GM12892 (cell line): ENCODE data around the gene RNF225.

ENCODE experiments used
- DNase-seq: peaks from one replicate; pipeline ENCODE4 v3.0.0; 2011; ENCODE audit not compliant: insufficient read length
- FAIRE-seq: peaks from 2 replicates; lab custom pipeline; 2011; peaks lifted over from hg19 to GRCh38; lab: Jason Lieb, UNC
- POLR2A ChIP-seq: IDR thresholded peaks from 2 replicates; pipeline ENCODE4 v1.6.1; 2011; ENCODE audit warnings: low read depth, low read length, control low read depth
- POLR2AphosphoS5 ChIP-seq: IDR thresholded peaks from 2 replicates; pipeline ENCODE4 v1.6.1; 2011; ENCODE audit warnings: low read depth, low read length, control low read depth
- TAF1 ChIP-seq: IDR thresholded peaks from 2 replicates; pipeline ENCODE4 v1.6.1; 2011; ENCODE audit warnings: low read depth, mild to moderate bottlenecking, control low read depth, low read length, borderline replicate concordance

RNF225 gene

GRCh38 chr19:58406818-58407657, 11.6 kb downstream of the RNF225 start:
- FAIRE-seq (no peak), DNase-seq (no peak)
- TF ChIP-seq TAF1 = no peak
- TF ChIP-seq POLR2A = no peak
- no peak for TF ChIP-seq POLR2AphosphoS5

- no peak for FAIRE-seq
- TF ChIP-seq POLR2AphosphoS5 (no peak), TAF1 (no peak), POLR2A (no peak)
- DNase-seq = no peak
Measured at GRCh38 chr19:58407658-58408151, 12.2 kb downstream of the RNF225 start.

GRCh38 chr19:58408152-58409009, 12.9 kb downstream of the RNF225 start, which contains the start of gene ZNF584:
TSS of gene ZNF584 (plus strand) at chr19:58408649. CDS start at chr19:58409148, 499 bp downstream.
- FAIRE-seq (peak; percentile 93), DNase-seq (peak; percentile 95)
- TF ChIP-seq TAF1 = peak; percentile 58; the same call in 1 of the 2 replicates
- TF ChIP-seq POLR2A = peak; percentile 91
- peak; percentile 83 for TF ChIP-seq POLR2AphosphoS5

GRCh38 chr19:58409010-58409790, 13.7 kb downstream of the RNF225 start:
- FAIRE-seq = no peak
- DNase-seq = no peak
- TF ChIP-seq TAF1 = no peak
- no peak for TF ChIP-seq POLR2A
- TF ChIP-seq POLR2AphosphoS5 = no peak

- TF ChIP-seq POLR2AphosphoS5 = no peak
- TF ChIP-seq POLR2A = no peak
- no peak for TF ChIP-seq TAF1
- DNase-seq = no peak
- no peak for FAIRE-seq
Measured at GRCh38 chr19:58416604-58417003, 21.1 kb downstream of the RNF225 start.

GRCh38 chr19:58417071-58417470, 21.6 kb downstream of the RNF225 start:
- no peak for FAIRE-seq

GRCh38 chr19:58428617-58429016, 33.2 kb downstream of the RNF225 start:
- TF ChIP-seq POLR2AphosphoS5 (no peak), POLR2A (no peak), TAF1 (no peak)
- DNase-seq = no peak
- FAIRE-seq = no peak

More at GRCh38 chr19:58417071-58417470, 21.6 kb downstream of the RNF225 start:
- no peak for DNase-seq
- TF ChIP-seq TAF1 (no peak), POLR2A (no peak), POLR2AphosphoS5 (no peak)

- FAIRE-seq (no peak), DNase-seq (no peak)
- no peak for TF ChIP-seq POLR2AphosphoS5
Measured at GRCh38 chr19:58429745-58430144, 34.3 kb downstream of the RNF225 start.

GRCh38 chr19:58434217-58434616, 38.8 kb downstream of the RNF225 start:
- DNase-seq (no peak), FAIRE-seq (no peak)
- TF ChIP-seq TAF1 = no peak
- no peak for TF ChIP-seq POLR2AphosphoS5
- TF ChIP-seq POLR2A = no peak
